GM19452 (cell line): ENCODE measurements around the gene CALM1.

Source experiments
- ATAC-seq: cut with Tn5 transposase; IDR thresholded peaks from one replicate; pipeline ENCODE4 v1.9.1; 2021; ENCODE audit not compliant: unreplicated experiment

The CALM1 gene

DNA sequence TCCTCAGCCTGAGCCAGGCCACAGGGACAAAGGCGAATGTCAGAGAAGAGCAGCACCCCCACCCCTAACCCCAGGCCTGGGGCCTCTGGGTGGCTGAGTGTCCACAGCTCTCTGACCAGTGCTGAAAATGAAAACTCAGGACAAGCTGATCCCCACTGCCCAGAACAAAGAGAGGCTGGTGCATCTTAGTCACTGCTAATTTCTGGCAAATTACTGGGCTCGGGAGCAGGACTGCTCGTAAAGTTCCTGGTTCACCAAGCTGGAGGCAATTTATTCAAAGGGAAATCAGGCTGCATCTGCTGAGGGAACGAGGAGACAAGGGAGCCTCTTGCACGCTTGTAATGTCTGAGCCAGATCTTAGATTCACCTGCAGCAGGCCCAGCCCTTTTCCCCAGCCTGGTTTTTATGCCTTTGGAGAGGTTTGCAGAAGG lies 43.2 kb downstream of the CALM1 start:
- ATAC-seq: no peak

DNA sequence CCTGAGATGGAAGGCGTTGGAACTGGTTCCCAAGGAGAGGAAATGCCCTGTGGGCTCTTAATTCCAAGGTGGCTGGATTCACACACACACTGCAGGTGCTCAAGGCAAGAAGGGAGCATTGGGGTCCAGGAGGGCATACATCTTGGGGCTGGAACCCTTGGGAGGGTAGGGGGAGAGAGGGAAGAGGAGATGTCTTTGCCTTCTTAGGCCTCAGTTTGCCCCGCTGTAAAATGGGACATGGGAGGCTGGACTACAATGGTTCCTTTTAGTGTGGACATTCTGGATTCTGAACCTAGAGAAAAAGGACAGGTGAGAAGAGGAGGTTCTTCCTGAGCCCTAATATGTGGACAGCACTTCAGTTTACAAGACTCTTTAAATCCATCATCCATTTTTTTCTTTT lies 43.8 kb downstream of the CALM1 start:
- no peak for ATAC-seq

DNA sequence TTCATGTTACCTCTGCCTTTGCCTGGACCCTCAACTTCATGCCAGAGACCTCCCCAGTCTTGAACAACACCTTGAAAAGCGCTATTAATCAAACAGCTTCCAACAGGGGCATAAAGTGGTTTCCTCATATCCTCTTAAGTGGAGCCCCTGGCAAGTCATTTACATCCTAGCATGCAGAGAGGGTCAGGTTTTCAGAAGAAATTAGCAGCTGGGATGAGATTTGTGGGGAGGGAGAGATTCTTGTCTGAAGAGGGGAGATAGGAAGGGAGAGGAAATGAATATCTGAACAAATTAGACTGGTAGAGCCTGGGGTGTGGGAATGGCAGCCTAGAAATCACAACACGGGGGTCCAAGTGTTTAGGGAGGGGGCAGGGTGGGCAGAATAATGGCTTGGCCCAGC lies 45.6 kb downstream of the CALM1 start:
- ATAC-seq: no peak

- no peak for ATAC-seq
Measured at GRCh38 chr14:90443161-90444076, 46.6 kb downstream of the CALM1 start.

DNA sequence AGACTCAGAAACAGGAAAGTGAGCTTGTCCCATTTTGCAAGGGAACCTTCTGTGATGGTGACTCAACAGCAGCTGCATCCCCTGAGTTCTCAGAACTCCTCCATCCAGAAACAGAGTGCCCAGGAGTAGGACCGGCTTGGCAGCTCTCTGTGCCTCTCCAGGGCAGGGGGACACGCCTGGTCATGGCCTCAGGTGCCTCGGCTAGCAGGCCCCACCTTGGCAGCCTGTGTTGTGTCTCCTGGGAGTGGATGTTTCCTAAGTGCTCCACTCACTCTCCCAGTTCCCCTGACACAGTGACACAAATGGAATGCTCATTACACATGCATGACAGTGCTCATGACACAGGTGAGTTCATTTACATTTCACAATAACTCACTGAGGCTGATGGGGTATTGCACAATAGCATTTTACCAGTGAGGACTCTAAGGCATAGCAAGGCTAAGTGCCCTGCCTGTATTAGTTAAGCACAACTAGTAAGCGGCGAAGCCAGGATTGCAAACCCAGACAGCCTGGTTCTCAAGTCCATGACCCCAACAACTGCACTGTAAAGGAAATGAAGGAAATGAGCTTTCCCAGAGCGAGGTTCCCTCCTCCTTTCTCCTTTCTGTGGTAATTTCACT lies 47.4 kb downstream of the CALM1 start:
- ATAC-seq: no peak

DNA sequence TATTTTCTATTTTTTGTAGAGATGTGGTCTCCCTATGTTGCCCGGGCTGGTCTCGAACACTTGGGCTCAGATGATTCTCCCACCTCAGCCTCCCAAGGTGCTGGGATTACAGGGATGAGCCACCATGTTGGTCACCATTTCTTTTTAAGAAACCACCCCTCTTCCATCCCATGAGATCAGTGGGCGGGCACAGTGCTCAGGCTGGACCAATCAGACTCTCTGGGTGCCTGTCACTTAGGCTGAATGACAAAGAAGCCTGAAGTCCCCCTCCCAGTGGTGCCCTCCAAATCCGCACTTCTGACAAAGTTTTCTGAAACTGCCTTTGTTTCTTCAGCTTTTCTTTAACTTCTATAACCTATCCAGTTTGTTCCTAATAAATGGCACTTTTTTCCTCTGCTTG lies 48.2 kb downstream of the CALM1 start:
- ATAC-seq: no peak

- ATAC-seq: no peak
Measured at GRCh38 chr14:90446405-90446804, 49.6 kb downstream of the CALM1 start.

- ATAC-seq: no peak
Measured at GRCh38 chr14:90447720-90448497, 51.1 kb downstream of the CALM1 start.

- no peak for ATAC-seq
Measured at GRCh38 chr14:90449411-90449810, 52.6 kb downstream of the CALM1 start.

DNA sequence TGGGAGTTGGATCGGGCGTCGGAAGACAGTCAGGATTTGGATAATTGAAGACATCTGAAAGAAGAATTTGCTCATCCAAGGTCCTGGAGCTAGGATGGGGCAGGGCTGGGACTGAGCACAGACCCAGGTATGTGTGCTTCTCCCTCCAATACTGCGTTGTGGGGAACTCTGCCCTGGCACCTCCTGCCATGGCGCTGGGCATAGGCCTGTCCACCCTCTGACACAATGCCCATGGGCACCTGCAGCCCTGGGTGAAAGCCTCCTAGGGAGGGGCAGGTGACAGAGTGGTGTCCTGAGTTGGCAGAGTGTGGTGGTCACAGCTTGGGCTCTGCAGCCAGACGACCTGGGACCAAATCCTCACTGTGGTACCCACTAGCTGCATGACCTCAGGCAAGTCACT lies 53.3 kb downstream of the CALM1 start:
- no peak for ATAC-seq

DNA sequence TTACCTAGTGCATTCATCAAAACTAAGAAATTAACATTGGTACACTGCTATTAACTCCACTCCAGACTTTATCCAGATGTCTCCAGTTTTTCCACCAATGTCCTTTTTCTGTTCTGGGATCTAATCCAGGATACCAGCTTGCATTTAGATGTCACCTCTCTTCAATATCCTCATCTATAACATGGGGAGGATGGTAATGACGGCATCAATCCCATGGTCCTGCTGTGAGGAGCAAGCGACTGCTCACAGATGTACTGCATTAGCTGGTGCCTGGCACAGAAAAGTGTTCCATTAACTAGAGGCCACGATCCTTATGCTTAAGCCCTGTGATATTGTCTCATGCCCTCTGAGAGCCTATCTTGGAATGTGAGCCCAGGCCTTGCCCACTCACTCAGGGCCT lies 53.8 kb downstream of the CALM1 start:
- ATAC-seq: no peak

- no peak for ATAC-seq
Measured at GRCh38 chr14:90451443-90451842, 54.6 kb downstream of the CALM1 start.

DNA sequence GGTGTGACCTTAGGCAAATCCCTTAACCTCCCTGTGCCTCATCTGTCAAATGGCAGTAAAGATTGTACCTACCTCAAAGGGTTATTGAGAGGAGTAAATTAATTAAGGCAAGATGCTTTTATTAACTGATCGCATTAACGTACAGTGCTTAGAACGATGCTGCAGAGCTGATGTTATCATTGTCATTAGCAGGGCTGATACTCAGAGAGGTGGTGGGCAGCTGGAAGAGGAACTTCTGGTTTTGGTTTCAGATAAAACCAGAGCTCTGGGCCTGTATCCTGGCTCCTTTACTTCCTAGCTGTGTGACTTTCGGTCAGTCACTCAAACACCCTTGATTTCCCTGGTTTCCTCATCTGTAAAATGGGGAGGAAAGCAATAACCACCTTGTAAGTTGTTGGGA lies 55.1 kb downstream of the CALM1 start:
- no peak for ATAC-seq

- no peak for ATAC-seq
Measured at GRCh38 chr14:90452366-90452765, 55.5 kb downstream of the CALM1 start.

- no peak for ATAC-seq
Measured at GRCh38 chr14:90453401-90453951, 56.6 kb downstream of the CALM1 start.

GRCh38 chr14:90454041-90455000 lies 57.5 kb downstream of the CALM1 start:
- ATAC-seq: no peak

DNA sequence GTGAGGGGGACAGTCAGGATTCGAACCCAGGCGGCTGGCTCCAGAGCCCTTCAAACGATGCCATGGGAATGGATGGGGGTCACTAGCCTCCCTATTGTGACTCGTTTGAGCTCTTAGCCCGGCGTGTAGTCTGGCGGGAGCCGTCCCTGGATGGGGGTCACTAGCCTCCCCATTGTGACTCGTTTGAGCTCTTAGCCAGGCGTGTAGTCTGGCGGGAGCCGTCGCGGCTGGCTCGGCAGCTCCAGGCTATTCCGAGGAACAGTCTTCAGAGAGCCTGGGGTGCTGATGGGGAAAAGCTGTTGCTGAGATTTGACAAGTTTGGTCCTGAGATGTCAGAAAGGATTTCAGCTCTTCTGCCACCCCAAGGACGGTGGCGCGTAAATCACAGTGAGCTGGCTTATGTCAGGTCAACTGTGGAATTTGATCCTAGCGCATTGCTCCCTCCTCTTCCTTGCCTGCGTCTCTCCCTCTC lies 58.3 kb downstream of the CALM1 start:
- no peak for ATAC-seq

DNA sequence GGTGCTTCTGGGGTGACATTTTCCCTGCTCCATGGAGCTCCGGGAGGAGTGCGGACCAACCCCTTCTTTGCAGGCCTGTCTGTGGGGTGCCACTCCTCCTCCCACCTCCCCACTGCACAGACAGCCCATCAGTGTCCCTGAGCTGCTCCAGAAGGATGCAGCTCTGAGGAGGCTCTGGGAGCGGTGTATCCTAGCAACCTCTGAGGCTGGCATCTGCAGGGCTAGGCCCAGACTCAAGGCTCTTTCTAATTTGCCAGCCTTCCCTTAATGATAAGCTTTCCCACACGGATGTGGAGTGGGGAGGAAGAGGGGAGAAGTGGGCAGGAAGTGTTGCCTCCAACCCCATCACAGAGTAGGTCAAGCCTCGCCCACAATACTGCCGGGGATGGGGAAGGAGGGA lies 59.7 kb downstream of the CALM1 start:
- ATAC-seq: no peak

DNA sequence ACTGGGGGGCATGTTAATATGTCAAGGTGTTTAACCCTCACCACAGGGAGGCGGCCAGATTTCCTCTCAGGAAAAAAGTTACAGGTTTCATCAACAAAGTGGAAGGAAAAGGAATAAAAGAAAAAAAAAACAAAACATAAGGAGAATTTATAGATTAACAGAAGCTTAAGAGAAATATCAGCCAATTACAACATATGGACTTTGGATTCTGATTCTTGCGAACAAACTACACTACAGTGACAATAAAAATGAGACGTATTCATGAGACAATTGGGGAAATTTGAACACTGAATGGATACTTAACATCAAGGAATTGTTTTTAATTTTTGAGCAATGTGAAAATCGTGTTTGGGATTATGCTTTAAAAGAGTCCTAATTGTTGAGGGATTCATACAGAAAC lies 60.4 kb downstream of the CALM1 start:
- no peak for ATAC-seq
